Measurements from ENCODE around the gene VWA8.
"Not testable (repeated sequence)": the region's sequence is repeated elsewhere in the genome, so short reads cannot be mapped to it uniquely, and the experiment has no call there.

VWA8 gene

GRCh38 chr13:41577436-41577835, 383.5 kb downstream of the VWA8 start:
- Histone ChIP-seq H3K27me3 (no peaks in the 10 kb centered on the region), H3K9me3 (no peaks in the 10 kb centered on the region), H3K4me3 (ENCODE audit: low read depth, low read length) (no peak overlapping the region), H3K36me3 (peaks cover 4% of the 10 kb centered on the region; the same call in 1 of the 2 replicates), H3K4me1 (no peaks in the 10 kb centered on the region)
- no peak for DNase-seq
- TF ChIP-seq, protein P1, sequence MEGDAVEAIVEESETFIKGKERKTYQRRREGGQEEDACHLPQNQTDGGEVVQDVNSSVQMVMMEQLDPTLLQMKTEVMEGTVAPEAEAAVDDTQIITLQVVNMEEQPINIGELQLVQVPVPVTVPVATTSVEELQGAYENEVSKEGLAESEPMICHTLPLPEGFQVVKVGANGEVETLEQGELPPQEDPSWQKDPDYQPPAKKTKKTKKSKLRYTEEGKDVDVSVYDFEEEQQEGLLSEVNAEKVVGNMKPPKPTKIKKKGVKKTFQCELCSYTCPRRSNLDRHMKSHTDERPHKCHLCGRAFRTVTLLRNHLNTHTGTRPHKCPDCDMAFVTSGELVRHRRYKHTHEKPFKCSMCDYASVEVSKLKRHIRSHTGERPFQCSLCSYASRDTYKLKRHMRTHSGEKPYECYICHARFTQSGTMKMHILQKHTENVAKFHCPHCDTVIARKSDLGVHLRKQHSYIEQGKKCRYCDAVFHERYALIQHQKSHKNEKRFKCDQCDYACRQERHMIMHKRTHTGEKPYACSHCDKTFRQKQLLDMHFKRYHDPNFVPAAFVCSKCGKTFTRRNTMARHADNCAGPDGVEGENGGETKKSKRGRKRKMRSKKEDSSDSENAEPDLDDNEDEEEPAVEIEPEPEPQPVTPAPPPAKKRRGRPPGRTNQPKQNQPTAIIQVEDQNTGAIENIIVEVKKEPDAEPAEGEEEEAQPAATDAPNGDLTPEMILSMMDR (IDR thresholded peaks at IDR 0.05; ENCODE audit: low read depth, low read length): no peak

GRCh38 chr13:41573640-41574039, 387.3 kb downstream of the VWA8 start:
- H3K36me3 ChIP-seq: peaks cover 14% of the 10 kb centered on the region
- not testable (repeated sequence) for DNase-seq; H3K4me3 ChIP-seq (ENCODE audit: low read depth, low read length); H3K27me3 ChIP-seq; H3K9me3 ChIP-seq; H3K4me1 ChIP-seq

GRCh38 chr13:41571817-41572340, 389.0 kb downstream of the VWA8 start:
- peaks cover 14% of the 10 kb centered on the region for H3K36me3 ChIP-seq
- DNase-seq; H3K27me3 ChIP-seq; H3K4me1 ChIP-seq; H3K9me3 ChIP-seq; H3K4me3 ChIP-seq (ENCODE audit: low read depth, low read length): not testable (repeated sequence)

DNA sequence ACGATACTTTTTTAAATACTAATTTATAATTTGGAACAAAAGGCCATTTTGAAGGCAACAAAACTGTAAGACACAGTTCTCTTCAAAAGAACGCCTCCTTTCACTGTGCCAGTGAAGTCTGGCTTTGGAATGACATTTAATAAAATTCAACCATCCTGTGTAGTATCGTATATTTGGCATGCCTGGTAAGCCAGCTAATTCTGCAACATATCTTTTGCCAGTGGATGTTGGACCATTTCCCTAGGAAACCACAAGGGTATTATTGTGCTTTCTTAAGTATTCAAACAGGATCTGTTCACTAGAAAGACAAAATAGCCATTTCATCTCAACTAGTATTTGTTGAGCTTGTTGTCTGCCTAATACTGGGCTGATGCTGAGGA, 391.9 kb downstream of the VWA8 start:
- Histone ChIP-seq H3K9me3 (no peaks in the 10 kb centered on the region), H3K27me3 (no peaks in the 10 kb centered on the region), H3K36me3 (peaks cover 10% of the 10 kb centered on the region), H3K4me3 (ENCODE audit: low read depth, low read length) (no peak overlapping the region), H3K4me1 (no peaks in the 10 kb centered on the region)
- TF ChIP-seq, protein P1 (IDR thresholded peaks at IDR 0.05; ENCODE audit: low read depth, low read length): no peak
- DNase-seq: no peak

DNA sequence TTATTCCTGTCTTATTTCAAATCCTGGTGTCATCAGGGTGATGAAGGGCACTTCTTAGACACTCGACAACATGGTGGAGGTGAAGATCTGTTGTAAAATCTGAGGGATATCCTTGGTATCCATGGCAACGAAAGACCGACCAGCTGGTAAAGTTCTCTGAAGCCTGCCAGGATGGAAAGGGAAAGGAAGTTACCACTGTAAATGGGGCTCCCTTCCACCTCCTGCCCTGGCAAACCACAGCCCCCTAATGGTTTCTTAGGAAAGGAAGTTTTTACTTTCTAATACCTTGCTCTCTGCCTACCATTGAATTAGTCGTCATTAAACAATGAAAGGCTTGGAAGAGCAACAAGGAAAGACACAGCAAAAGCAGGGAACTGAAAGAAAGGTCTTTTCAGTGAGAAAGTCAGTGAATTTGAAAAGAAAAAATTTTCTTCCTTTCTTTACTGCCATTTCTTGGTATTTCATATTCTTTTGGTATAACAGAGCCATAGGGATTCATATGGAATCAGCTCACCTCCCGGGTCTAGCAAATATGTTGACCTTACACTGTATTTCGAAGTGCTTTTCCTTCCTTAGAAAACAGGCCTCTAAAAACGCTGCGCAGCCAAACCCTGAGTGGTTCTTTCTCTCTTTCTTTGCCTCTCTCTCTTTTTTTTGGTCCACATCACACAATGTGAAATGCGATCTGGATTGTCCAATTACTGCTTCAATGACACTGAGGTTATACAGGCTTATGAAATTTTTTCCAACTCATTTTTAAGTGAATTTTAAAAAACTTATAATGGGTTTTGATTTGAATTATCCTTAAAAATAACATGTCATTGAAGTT, 392.6 kb downstream of the VWA8 start:
- TF ChIP-seq, protein P1 (IDR thresholded peaks at IDR 0.05; ENCODE audit: low read depth, low read length): no peak
- no peaks in the 10 kb centered on the region for H3K9me3 ChIP-seq
- H3K27me3 ChIP-seq: no peaks in the 10 kb centered on the region
- no peak overlapping the region for H3K4me3 ChIP-seq (ENCODE audit: low read depth, low read length)
- no peak for DNase-seq
- H3K36me3 ChIP-seq: peaks cover 10% of the 10 kb centered on the region
- no peaks in the 10 kb centered on the region for H3K4me1 ChIP-seq

DNA sequence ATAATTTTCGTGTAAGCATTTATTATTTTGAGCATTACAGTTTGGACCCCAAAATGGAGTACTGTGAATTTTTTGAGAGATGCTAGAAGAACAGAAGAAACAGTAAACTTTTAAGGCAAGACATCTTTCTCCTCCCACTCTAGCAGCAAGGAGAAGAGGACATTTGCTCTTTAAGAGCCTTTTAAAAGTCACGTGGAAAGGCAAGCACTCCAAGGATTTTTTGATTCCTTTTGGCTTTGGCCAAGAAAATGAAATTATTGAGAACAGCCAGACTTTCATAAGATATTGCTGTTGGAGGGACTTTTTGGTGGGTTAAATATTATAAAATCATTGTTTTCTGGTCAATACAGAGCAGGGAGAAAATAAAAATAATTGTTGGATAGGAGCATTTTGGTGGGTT, 393.5 kb downstream of the VWA8 start:
- peaks cover 10% of the 10 kb centered on the region for H3K36me3 ChIP-seq
- no peak overlapping the region for H3K4me3 ChIP-seq (ENCODE audit: low read depth, low read length)
- DNase-seq: no peak
- H3K4me1 ChIP-seq: no peaks in the 10 kb centered on the region
- H3K27me3 ChIP-seq: no peaks in the 10 kb centered on the region
- TF ChIP-seq, protein P1 (IDR thresholded peaks at IDR 0.05; ENCODE audit: low read depth, low read length): no peak
- H3K9me3 ChIP-seq: no peaks in the 10 kb centered on the region

- no peak overlapping the region for H3K4me3 ChIP-seq (ENCODE audit: low read depth, low read length)
- TF ChIP-seq, protein P1 (IDR thresholded peaks at IDR 0.05; ENCODE audit: low read depth, low read length): no peak
- H3K9me3 ChIP-seq: no peaks in the 10 kb centered on the region
- no peak for DNase-seq
- no peaks in the 10 kb centered on the region for H3K27me3 ChIP-seq
- no peaks in the 10 kb centered on the region for H3K4me1 ChIP-seq
- H3K36me3 ChIP-seq: peaks cover 10% of the 10 kb centered on the region
These were observed 395.1 kb downstream of the VWA8 start for GRCh38 chr13:41565846-41566245.
